ENCODE measurements around the gene RHEBL1. TPM values are rescaled to one million over a fixed set of nuclear protein-coding genes. Genes with fewer than 3 reads are reported as not detected.

Gene RHEBL1
- polyA plus RNA-seq, 1 donor (not counting 4 experiments of a cell fraction or from before 2014, with no cell fraction given) = 0.51 TPM

DNA sequence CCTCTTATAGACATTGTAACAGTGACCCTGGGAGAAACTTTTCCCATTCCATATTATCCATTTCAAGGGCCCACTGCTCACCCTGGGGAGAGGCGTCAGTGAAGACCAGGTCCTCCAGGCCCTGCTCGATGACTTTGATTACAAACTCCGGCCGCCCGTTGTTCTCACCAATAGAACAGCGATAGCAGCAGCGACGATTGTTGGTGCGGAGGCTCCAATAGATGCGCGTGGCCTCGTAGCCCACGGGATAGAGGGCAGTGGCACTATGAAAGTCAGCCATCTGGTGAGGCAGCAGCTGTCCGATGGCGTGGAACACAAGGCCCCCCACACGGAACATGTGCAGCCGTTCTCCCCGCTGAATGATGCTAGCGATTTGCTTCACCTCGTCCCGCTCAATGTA lies 43.7 kb downstream of the RHEBL1 start:
- TF ChIP-seq, protein P1, sequence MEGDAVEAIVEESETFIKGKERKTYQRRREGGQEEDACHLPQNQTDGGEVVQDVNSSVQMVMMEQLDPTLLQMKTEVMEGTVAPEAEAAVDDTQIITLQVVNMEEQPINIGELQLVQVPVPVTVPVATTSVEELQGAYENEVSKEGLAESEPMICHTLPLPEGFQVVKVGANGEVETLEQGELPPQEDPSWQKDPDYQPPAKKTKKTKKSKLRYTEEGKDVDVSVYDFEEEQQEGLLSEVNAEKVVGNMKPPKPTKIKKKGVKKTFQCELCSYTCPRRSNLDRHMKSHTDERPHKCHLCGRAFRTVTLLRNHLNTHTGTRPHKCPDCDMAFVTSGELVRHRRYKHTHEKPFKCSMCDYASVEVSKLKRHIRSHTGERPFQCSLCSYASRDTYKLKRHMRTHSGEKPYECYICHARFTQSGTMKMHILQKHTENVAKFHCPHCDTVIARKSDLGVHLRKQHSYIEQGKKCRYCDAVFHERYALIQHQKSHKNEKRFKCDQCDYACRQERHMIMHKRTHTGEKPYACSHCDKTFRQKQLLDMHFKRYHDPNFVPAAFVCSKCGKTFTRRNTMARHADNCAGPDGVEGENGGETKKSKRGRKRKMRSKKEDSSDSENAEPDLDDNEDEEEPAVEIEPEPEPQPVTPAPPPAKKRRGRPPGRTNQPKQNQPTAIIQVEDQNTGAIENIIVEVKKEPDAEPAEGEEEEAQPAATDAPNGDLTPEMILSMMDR (optimal IDR thresholded peaks at IDR 0.05 in 1 of 3, IDR thresholded peaks at IDR 0.05 in 1 of 3, conservative IDR thresholded peaks at IDR 0.05 in 1 of 3; ENCODE audit: extremely low read depth in 1 of 3, insufficient read depth in 2 of 3, low read length in 3 of 3) = no peak
- TF ChIP-seq EZH2 (IDR thresholded peaks at IDR 0.05; ENCODE audit: low read length) = no peak
- no peak for DNase-seq (ENCODE audit: low read depth, low spot score)
- no peaks in the 10 kb centered on the region for H3K4me1 ChIP-seq (ENCODE audit: control insufficient read depth, extremely low read depth, insufficient read depth, low read length)
- H3K27me3 ChIP-seq (ENCODE audit: control insufficient read depth, extremely low read depth, insufficient read depth, low read length) = no peaks in the 10 kb centered on the region
- no peak overlapping the region for H3K4me2 ChIP-seq (ENCODE audit: control insufficient read depth, extremely low read depth, insufficient read depth, low read depth, low read length)
- no peaks in the 10 kb centered on the region for H4K20me1 ChIP-seq (ENCODE audit: control insufficient read depth, extremely low read depth, insufficient read depth, low read length)
- no peaks in the 10 kb centered on the region for H3K9me1 ChIP-seq (ENCODE audit: control insufficient read depth, extremely low read depth, insufficient read depth, low read length)
- no peak overlapping the region for H2AFZ ChIP-seq (ENCODE audit: control insufficient read depth, low read length)
- no peak overlapping the region for H3K9ac ChIP-seq (ENCODE audit: control insufficient read depth, extremely low read depth, insufficient read depth, low read length)
- H3K27ac ChIP-seq (ENCODE audit: control insufficient read depth, insufficient read depth, low read length) = no peak overlapping the region
- H3K79me2 ChIP-seq (ENCODE audit: control insufficient read depth, insufficient read depth, low read length) = no peaks in the 10 kb centered on the region
- H3K9me3 ChIP-seq (ENCODE audit: control insufficient read depth, low read depth, low read length) = no peaks in the 10 kb centered on the region
- peaks cover 39 to 60% of the 10 kb centered on the region in 2 experiments for H3K36me3 ChIP-seq (ENCODE audit: control insufficient read depth in 2 of 2, extremely low read depth in 1 of 2, insufficient read depth in 2 of 2, low read length in 2 of 2)
- dilution Hi-C loops (cut with MboI; ENCODE audit: extremely low pct_ligation_motif_present, low sequenced_read_pairs) = no loop called here
- H3K4me3 ChIP-seq (ENCODE audit: control insufficient read depth in 2 of 3, extremely low read depth in 1 of 3, insufficient read depth in 2 of 3, low read depth in 1 of 3, low read length in 3 of 3) = no peak overlapping the region
- no peak for FAIRE-seq

DNA sequence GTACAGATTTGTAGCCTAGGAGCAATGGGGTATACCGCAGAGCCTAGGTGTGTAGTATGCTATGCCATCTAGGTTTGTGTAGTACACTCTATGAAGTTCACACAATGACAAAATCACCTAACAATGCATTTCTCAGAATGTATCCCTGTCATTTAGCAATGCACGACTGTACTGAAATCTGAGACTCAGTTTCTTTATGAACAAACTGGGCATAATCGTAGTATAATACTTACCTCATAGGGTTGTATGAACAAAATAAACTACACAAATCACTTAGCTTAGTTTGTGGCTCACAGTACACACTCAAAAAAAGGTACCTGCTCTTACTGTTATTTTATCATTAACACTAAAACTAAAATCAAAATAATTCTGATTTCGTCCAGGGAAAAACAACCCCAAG lies 44.3 kb downstream of the RHEBL1 start:
- H3K36me3 ChIP-seq (ENCODE audit: control insufficient read depth in 2 of 2, extremely low read depth in 1 of 2, insufficient read depth in 2 of 2, low read length in 2 of 2) = peaks cover 36 to 54% of the 10 kb centered on the region in 2 experiments
- DNase-seq (ENCODE audit: low read depth, low spot score) = no peak
- no peak overlapping the region for H3K9ac ChIP-seq (ENCODE audit: control insufficient read depth, extremely low read depth, insufficient read depth, low read length)
- no peaks in the 10 kb centered on the region for H3K79me2 ChIP-seq (ENCODE audit: control insufficient read depth, insufficient read depth, low read length)
- H3K9me1 ChIP-seq (ENCODE audit: control insufficient read depth, extremely low read depth, insufficient read depth, low read length) = no peaks in the 10 kb centered on the region
- dilution Hi-C loops (cut with MboI; ENCODE audit: extremely low pct_ligation_motif_present, low sequenced_read_pairs) = no loop called here
- no peak overlapping the region for H3K27ac ChIP-seq (ENCODE audit: control insufficient read depth, insufficient read depth, low read length)
- TF ChIP-seq, protein P1 (optimal IDR thresholded peaks at IDR 0.05 in 1 of 3, IDR thresholded peaks at IDR 0.05 in 1 of 3, conservative IDR thresholded peaks at IDR 0.05 in 1 of 3; ENCODE audit: extremely low read depth in 1 of 3, insufficient read depth in 2 of 3, low read length in 3 of 3) = no peak
- TF ChIP-seq EZH2 (IDR thresholded peaks at IDR 0.05; ENCODE audit: low read length) = no peak
- H2AFZ ChIP-seq (ENCODE audit: control insufficient read depth, low read length) = no peak overlapping the region
- H3K4me2 ChIP-seq (ENCODE audit: control insufficient read depth, extremely low read depth, insufficient read depth, low read depth, low read length) = no peak overlapping the region
- H3K27me3 ChIP-seq (ENCODE audit: control insufficient read depth, extremely low read depth, insufficient read depth, low read length) = no peaks in the 10 kb centered on the region
- no peaks in the 10 kb centered on the region for H3K9me3 ChIP-seq (ENCODE audit: control insufficient read depth, low read depth, low read length)
- H3K4me3 ChIP-seq (ENCODE audit: control insufficient read depth in 2 of 3, extremely low read depth in 1 of 3, insufficient read depth in 2 of 3, low read depth in 1 of 3, low read length in 3 of 3) = no peak overlapping the region
- H4K20me1 ChIP-seq (ENCODE audit: control insufficient read depth, extremely low read depth, insufficient read depth, low read length) = no peaks in the 10 kb centered on the region
- no peaks in the 10 kb centered on the region for H3K4me1 ChIP-seq (ENCODE audit: control insufficient read depth, extremely low read depth, insufficient read depth, low read length)
- no peak for FAIRE-seq

Data from keratinocyte (primary cell).